NCI-H748 treated with DMSO at 0.1 percent for 48 hours (cell line): Measurements from ENCODE around the gene VSTM4.

ENCODE experiments used
- DNase-seq: peaks from one replicate; lab custom pipeline; 2025; lab: John Stamatoyannopoulos, UW

Gene VSTM4

DNA sequence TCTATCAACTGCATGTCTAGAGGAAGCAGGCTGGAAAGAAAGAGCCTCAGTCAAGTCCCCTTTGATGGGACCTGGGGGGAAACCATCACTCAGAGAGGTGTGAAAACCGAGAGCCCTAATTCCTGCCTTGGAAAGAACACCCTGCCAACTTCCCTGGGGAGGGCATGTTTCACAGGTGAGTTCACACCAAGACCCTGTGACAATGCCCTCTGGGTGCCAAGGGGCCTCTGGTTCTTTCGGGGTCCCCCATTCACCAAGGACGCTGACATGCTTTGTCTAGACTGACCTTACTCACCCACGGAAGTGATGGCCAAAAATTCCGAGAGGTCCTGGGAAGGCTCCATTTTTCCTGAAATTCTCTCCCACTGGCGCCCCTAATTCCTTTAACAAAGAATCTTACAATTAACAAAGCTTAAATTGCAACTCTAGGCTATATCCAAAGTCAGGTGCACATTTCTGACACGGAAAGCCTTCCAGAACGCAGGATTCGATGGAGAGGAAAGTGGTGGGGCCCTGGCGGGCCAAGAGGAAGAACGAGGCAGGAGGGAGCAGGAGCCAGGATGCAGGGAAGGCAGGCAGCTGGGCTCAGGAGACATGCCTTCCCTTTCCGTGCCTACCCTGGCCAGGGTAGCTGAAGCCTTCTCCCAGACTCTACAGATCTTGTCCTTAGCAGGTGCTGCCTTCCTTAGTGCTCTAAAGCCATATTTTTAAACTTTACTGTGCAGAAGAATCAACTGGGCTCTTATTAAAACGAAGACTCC lies 23.7 kb downstream of the VSTM4 start:
- no peak for DNase-seq

DNA sequence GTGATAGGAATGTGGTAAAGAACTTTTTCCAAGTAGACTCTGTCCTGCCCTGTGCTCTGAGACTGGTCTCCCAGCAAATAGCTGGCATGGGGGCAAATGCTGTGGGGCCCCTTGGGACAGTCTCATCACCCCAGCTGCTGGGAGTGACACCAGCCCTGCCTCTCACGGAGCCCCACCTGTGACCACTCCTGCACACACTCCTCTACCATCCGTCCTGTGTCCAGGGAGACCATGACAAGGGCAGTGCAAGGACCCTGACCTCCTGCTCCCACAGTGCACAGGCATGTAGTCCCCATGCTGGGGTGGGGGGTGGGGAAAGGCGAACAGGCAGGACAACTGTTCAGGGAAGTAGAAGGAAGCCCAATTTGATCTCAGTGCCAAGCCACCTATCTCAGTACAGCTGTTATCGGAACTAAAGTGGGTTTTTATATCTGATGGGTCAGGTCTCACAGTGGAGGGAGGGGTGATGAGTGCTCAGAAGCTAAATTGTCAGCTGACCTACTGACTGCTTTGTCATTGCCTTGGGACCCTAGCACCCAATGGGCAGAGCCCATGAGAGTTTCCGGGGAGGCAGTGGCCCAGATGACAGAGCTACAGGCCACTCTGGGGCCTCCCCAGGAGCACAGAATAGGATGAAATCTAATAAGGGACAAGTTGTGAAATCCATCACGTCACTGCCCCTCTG lies 24.5 kb downstream of the VSTM4 start:
- no peak for DNase-seq

DNA sequence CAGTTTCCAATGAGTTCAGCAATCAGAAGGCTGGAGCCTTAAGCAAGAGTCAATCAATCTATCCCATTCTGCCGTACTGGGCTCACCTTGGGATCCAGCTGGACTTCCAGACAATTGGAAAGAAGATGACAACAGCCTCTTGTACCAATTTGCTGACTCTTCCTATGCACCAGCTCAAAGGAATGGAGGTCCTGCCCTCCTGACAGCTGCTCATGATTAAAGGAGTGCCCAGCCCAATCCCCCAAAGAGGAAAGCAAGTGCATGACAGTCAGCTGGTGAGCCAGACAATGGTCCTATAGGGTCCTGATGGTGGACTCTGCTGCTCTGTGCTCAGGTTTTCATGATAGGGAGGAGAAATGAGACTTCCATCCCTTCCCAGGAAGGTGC lies 25.1 kb downstream of the VSTM4 start:
- DNase-seq: no peak

DNA sequence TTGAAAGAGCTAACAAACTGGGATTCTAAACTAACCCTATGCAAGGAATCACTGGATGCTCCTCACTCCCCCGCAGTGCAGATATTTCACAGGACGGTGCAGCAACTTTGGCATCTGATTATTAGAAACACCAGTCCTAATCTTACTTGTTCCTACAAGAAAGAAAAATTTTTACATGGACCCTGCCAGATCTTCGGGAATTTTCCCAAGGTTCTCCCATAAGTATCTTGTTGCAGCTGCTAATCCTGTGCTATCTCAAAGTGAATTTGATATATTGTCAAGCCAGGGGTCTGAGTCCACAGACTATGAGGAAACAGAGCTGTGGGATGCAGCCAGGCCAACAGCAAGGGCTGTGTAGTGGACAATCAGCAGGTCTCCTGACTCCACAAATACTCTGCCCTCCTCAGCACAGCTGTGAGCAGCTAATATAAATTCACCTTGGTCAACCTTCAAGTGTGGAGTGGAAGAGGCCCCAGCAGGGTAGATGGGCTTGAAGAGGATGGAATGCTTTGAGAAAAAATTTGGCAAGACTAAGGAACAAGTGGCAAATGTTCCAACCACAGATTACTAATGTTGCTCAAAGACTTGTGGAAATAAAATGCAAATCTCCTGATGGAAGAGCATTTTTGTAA lies 25.6 kb downstream of the VSTM4 start:
- no peak for DNase-seq

DNA sequence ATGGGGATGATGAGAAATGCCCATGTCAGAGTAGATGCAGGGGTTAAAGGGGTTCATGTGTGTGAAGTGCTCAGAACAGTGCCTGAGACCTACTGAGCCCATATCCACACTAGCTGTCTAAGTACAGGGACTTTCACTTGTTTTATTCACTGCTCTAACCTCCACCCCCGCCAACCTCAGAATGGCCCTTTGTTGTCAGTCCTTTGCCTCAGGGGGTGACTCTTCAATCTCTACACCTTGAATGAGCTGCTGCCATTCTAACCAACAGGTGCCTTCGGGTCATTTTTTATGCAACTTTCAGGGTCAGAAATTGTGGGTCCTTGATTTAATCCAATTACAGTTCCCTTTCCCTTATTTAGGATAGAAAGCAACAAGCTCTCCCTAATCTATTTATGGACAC lies 26.2 kb downstream of the VSTM4 start:
- no peak for DNase-seq

DNA sequence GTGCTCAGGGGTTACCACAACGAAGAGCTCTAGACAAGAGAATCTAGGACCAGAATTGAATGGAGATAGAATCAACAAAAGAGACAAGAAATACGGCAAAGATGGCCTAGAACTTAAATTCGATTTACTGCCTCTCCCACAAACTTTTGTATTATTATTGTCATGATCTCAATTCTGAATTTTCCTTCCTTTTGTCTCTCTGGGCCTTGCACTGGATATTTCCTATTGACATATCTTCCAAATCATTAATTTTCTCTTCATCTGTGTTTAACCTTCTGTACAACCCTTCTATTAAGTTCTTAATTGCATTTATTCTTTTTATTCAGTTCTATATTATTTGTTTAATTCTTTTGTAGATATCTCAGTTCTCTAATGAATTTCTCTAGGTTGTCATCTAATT lies 28.4 kb downstream of the VSTM4 start:
- no peak for DNase-seq

GRCh38 chr10:49083261-49083660 lies 32.1 kb downstream of the VSTM4 start:
- DNase-seq: no peak

DNA sequence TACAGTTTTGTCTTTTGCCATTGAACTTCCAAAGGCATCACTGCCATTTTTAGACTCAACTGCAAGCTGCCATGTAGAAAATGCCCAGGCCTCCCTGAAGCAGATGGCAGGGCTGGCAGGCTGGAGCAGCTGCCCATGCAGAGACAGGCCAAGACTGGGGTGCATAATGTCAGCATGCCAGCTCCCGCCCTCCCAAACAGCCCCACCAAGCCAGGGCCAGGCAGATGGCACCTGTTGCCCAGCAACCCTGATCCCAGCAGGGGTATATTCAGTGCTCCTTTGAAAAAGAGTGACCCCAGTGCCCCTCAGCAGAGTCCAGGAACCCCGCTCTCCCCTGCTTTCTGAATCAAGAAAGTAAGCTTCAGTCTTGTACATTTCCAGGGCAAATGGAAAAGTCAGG lies 32.6 kb downstream of the VSTM4 start:
- DNase-seq: no peak

- DNase-seq: no peak
Observed at GRCh38 chr10:49081547-49082275, 33.6 kb downstream of the VSTM4 start.

- DNase-seq: no peak
Observed at GRCh38 chr10:49080965-49081364, 34.4 kb downstream of the VSTM4 start.

- DNase-seq: no peak
Observed at GRCh38 chr10:49080071-49080470, 35.3 kb downstream of the VSTM4 start.

GRCh38 chr10:49079499-49079898 lies 35.8 kb downstream of the VSTM4 start:
- no peak for DNase-seq

DNA sequence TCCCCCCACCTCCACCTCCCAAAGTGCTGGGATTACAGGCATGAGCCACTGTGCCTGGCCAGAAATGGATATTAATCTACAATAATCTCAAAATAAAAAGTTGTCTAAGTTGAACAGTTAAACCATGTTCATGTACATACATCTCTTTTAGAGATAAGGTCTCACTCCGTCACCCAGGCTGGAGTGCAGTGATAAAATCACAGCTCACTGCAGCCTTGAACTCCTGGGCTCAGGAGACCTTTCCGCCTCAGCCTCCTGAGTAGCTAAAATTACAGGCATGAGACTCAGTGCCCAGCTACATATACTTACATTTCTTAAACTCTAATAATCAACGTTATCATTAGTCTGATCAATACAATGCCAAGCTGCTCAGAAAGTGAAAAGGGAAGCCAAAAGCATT lies 36.2 kb downstream of the VSTM4 start:
- DNase-seq: no peak

GRCh38 chr10:49078433-49078832 lies 36.9 kb downstream of the VSTM4 start:
- DNase-seq: no peak

DNA sequence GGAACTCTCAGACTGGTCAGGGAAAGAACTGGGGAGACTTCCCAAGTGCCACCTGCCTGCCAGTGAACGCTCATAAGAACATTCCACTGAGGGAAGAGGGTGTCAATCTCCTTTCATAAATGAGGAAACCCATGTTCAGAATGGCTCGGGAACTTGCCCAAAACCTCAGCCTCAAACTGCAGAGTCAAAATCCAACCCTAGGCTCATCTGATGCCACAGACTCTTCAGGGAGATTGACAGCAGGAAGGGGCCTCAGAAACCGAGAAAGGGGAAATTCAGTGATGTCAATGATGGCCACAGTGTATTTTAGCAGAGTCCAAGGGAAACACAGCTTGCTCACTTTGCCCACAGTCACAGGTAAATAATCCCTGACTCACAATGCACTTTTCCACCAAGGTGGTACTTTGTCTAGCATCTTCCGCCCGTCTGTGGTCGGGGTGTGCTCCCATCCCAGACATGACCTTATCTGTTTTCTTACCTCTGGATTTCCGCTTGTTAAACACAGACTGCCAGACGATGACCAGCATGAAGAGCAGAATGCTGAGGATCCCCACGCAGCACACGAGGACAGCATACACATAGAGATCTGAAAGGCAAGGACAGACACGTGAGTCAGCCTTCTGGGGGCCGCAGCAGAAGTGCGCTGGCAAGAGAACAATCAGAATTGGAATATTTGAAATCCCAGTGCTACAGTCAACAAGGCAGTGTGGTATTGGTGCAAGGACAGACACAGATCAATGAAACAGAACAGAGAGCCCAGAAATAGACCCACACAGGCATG lies 38.4 kb downstream of the VSTM4 start:
- DNase-seq: no peak

- DNase-seq: no peak
Observed at GRCh38 chr10:49076319-49076718, 39.0 kb downstream of the VSTM4 start.

DNA sequence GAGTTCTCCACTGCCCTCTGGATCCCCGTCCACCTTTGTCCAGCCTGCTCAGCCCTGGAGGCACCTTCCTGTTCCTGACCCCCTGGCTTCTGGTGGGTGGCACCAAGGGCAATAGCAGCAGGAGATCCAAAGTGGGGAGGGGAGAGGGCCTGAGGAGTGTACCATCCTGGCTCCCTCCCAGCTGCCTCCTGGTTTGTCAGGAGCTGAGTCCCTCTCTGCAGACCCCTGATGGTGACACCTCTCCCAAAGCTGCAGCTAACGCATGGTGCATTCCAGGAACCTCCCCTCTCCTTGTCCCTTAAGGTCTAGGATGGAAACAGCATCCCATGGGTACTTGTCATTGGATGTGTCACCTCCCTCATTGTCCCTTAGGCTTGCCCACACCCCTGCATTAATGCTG lies 39.6 kb downstream of the VSTM4 start:
- no peak for DNase-seq

DNA sequence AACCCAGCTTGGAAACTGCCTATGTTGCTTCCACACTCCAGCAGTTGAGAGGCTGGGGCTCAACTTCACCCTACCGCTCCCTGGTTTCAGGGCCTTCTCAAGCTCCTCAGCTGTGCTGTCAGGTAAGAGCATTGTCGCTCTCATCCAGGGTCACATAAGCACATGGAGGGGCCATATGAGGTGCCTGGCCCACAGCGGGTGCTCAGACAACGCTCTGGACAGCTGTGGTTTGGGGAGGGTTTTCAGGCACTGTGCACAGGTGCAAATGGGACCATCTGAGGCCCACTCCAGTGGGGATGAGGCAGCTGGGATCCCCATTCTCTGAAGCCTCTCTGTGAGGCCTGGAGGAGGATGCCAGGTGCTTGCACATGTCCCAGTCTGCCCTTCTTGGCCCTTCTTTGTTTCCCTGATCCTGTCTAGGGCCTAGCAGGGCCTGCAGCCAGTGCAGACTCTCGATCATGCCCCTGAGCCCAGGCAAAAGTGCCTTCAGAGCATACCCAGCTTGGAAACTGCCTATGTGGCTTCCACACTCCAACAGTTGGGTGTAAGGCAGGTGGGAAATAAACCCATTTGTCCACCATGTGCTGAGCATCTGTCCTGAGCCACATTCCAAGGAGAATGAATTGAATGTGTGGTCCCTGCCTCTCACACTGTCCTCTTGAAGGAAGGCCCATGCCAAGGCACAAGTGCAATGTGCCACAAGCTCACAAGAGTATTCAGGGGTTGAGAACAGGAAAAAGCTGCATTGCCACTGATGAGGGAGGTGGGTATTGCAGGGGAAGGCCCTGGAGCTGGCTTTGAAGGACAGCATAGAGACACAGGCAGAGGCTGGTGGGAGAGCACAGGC lies 40.3 kb downstream of the VSTM4 start:
- DNase-seq: no peak

DNA sequence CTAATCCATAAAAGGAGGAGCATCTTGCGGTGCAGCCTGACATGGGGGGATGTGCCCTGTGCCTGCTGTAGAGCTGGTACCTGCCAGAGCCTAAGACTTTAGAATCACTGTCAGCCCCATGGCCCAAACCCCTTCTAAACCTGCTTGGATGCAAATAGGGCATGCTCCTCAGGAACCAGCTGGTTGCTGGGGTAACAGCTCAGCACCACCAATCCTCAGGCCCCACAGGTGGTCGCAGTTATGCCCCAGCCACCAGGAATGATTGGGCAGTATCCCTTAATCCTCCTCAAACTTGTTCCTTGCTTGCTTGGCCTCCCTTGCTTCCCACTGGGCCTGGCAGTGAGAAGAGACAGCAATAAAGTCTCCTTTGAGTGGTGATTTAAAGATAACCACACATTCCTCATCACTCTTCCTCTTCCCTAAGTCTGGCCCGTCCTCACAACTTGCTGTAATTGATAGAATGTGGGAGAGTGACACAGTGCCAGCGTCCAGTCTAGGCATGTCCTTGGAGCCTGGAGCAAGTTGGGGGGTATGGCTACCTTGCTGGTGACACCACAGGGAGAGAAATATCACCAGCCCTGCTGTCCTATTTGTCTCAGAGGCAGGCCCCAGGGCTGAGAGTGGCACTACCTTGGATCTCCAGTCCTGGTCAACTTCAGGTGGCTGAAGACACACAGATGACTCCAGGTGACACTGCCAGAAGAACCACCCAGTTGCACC lies 43.0 kb downstream of the VSTM4 start:
- DNase-seq: no peak

DNA sequence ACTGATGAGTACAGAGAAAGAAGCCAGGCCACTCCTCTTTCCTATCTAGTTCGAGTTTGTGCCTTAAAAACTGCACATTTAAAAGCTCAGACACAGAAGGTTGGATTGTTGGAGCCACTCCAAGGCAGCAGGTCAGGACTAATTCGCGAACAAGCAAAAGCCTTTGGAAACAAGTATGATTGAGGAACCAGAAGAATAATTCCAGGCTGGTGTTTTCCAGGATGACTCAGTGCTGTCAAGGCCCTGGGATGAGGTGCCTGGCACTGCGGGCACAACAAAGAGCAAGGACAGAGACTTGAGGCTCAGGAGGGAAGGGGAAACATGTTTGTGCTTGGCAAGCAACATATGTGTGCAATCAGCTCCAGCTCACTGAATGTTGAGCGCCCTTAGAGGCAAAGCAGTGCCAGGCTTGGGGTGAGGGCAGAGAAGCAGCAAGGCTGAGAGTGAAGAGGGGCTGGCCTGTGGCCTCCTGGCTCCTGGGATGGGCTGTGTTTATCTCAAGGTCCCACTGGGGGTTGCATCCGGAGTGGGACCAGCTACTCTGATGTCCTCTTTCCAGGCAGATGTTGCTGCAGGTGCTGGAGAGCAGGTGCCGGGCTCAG lies 44.1 kb downstream of the VSTM4 start:
- DNase-seq: no peak
